GM19043 (cell line): ENCODE results near the gene SH3PXD2B.
"Not testable (repeated sequence)": the region's sequence is repeated elsewhere in the genome, so short reads cannot be mapped to it uniquely, and the experiment has no call there.

Source experiments
- ATAC-seq: cut with Tn5 transposase; IDR thresholded peaks from one replicate; pipeline ENCODE4 v1.9.1; 2021; ENCODE audit warnings: low read depth; ENCODE audit not compliant: unreplicated experiment

Gene SH3PXD2B

DNA sequence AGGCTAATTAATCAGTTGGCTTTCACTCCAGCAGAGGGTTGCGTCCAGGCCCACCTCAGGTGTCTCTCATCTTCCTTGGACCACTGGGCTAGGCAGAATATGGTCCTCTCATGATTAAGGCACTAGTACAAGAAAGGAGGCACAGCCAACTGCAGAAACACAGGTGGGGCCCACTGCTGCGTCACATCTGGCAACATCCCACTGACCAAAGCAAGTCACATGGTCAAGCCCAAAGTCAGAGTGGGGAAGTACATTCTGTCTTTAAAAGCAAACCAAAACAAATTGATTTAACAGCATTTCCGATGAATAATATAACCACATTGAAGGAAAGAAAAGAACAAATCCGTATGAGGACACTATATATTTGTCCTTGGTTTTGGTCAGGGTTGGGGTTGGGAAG, 142.7 kb downstream of the SH3PXD2B start:
- ATAC-seq, result no peak

DNA sequence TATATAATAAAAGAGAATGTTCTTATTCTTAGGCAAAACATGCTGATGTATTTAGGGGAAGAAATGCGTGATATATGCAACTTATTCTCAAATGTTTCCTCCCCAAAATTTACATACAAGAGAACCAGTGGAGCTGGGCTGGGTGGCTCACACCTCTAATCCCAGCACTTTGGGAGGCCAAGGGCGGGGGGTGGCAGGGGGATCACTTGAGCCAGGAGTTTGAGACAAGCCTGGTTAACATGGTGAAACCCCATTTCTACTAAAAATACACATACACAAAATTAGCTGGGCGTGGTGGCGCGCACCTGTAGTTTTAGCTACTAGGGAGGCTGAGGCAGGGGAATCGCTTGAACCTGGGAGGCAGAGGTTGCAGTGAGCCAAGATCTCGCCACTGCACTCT, 143.3 kb downstream of the SH3PXD2B start:
- no peak for ATAC-seq

DNA sequence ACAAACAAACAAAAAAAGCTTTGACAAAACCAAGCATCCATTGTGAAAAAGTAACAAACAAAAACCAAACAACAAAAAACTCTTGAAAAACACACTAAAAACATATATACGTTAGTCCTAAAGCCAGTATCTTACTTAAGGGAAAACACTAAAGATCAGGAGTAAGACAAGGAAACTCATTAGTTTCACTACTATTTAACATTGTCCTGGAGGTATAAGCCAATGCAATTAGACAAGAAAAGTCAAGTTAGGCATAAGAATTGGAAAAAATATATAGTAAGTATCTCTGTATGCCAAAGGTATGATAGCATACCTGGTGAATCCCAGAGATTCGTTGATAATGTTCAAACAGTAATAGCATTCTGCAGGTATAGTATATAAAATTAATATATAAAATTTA, 148.9 kb downstream of the SH3PXD2B start:
- ATAC-seq, result no peak

DNA sequence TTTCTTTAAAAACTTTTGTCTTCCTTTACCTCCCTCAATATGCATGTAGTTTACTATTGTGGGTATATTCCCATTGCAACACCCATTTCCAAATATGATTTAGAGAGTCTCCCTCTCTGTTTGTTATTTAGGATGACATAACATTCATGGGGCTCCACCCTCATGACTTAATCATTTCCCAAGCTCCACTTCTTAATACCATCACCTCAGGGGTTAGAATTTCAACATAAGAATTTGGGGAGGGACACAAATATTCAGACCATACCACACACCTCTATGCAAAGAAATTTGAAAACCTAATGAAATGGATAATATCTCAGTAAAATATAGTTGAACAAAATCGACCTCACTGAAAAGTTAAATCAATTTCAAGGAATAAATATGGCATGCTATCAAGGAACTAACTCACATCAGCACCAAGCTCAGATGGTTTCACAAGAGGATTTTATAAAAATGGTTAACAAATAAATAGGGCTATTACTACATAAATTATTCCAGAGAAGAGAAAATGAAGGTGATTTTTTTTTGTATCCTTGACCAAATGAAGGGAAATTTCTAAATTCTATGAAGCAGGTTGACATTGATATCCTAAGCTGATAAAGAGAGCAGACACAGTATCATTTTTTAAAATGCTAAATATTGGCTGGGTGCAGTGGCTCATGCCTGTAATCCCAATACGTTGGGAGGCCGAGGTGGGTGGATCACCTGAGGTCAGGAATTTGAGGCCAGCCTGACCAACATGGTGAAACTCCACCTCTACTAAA, 150.6 kb downstream of the SH3PXD2B start:
- ATAC-seq, result no peak

DNA sequence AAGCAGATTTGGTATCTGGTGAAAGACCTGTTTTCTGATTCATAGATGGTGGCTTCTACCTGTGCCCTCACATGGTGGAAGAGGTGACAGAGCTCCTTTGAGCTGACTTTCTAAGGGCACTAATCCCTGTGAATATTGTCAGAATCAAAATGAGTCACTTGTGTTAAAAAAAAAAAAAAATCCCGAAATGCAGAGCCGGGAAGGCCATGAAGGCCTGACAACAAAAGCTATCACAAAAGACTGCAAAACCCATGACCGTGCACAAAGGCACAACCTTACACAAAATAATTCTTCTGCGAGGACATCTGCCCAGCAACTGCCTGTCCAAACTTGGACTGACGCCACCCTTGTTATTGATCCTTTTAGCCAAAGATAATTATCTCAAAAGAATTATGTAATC, 151.2 kb downstream of the SH3PXD2B start:
- no peak for ATAC-seq

DNA sequence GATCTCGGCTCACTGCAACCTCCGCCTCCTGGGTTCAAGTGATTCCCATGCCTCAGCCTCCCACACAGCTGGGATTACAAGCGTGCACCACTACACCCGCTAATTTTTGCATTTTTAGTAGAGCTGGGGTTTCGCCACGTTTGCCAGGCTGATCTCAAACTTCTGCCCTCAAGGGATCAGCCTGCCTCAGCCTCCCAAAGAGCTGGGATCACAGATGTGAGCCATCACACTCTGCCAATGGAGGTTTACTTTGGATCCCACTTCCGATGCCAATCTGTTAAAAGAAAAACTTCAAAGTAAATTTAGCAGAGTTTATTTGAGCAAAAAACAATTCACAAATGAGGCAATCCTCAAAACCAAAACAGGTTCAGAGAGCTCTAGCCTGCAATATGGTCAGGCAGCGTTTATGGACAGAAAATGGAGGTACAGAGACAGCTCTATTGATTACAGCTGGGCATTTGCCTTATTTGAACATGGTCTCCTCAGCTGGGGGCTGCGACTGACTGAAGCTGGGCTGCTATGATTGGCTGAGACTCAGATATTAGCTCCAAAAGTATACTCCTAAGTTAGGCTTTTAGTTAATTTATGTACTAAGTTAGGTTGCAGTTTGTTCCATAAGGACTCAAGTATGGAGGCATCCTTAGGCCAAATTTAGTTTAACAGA, 152.1 kb downstream of the SH3PXD2B start:
- ATAC-seq, result no peak

DNA sequence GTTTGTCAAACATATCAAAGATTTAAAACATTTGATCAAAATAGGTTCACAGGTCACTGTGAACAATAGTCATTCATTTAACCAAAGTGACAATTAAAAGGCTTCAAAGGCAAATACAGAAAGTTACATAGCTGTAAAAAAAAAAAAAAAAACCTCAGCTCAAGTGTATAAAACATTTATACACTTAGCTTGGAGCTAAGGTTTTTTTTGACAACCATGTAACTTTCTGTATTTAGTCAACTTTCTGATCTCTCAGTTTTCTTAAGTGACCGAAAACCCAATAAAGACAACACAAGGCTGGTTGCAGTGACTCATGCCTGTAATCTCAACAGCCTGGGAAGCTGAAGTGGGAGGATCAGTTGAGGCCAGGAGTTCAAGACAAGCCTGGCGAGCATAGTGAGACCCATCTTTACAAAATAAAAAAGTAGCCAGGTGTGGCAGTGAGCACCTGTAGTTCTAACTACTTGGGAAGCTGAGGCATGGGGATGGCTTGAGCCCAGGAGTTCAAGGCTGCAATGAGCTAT, 154.3 kb downstream of the SH3PXD2B start:
- no peak for ATAC-seq

DNA sequence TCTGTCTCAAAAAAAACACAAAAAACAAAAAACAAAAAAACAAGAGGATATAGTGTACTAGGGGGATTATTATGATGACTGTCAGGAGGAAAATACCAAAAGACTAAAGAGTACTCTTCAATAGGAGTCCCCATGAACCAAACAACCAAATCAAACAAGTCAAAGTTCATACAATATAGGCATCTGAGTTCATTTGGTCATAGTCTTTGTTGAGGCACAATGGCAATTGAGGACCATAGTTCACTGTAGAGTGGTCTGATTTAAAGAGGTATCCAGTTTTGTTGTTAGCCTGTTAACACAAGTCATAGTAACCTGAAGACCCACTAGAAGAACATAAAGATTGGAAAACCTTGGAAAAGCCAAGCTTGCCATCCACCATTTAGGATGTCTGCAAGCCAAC, 159.5 kb downstream of the SH3PXD2B start:
- no peak for ATAC-seq

DNA sequence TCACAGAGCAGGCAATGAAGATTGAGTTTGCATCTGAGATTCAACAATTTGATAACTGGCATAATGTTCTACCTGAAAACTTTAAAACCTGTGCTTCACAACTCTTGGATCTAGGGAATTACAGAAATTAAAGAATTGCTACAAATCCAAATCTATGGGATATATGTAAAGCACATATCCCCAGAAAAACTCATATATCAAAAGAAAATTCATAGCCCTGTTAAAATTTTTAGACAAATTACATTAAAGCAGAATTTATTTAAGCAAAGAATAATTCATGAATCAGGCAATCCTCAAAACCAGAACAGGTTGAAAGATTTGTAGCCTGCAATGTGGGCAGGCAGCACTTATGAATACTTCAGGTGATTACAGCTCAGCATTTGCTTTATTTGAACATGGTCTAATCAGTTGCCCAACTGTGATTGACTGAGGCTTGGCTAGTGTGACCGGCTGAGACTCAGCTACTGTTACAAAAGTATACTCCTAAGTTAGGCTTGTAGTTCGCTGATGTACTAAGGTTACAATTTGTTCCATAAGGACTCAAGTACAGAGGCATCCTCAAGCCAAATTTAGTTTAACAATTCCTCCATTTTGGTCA, 160.5 kb downstream of the SH3PXD2B start:
- no peak for ATAC-seq

DNA sequence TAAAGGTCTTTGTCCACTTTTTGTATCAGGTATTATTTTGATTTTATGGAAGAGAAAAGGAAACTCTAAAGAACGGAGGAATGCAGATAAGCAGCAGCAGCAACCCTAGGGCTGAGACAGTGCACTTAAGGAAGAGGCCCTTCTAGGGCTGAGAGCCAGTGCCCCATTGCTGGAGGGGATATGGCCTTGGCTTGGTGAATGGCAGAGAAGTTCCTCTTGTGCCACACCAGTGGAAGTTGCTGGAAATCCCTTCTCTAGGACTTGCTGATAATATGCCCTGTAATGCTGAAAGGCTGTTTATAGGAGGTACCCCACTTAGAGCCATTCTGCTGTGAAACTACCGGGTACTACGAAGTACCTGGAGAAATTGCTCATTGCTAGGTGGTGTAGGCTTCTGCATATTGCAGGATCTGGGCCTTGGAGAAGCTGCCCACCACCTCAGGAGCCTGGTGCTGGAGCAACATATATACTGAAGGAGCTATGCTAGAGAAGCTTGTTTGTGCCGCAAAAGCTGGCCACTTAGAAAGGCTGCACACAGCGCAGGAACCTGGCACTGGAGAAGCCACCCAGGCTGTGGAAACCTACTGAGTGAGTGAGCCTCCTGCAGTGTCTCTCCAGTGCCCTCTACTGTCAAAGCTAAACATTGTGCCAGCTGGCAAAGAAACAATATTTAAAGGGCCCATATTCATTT, 161.1 kb downstream of the SH3PXD2B start:
- peak; percentile 77 for ATAC-seq

DNA sequence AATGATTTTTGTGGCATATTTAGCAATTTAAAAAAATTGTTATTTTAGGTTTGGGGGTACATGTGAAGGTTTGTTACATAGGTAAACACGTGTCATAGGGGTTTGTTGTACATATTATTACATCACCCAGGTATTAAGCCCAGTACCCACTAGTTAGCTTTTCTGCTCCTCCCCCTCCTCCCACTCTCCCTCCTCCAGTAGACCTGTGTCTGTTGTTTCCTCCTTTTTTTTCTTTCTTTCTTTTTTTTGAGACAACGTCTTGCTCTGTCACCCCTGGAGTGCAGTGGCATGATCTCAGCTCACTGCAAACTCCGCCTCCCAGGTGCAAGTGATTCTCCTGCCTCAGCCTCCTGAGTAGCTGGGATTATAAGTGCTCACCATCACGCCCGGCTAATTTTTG, 162.5 kb downstream of the SH3PXD2B start:
- ATAC-seq, result not testable (repeated sequence)

DNA sequence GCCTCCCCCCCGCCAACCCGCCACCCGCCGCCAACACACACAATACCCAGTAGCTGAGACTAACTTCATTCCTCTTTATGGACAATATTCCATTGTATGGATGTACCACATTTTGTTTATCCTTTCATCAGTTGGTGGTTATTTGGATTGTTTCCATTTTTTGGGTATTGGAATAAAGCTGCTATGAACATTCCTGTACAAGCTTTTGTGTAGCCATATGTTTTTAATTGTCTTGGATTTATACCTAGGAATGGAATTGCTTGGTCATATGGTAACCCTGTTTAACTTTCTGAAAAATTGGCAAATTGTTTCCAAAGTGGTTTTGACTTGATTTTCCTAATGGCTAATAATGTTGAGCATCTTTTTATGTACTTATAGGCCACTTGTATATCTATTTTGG, 165.9 kb downstream of the SH3PXD2B start:
- no peak for ATAC-seq

DNA sequence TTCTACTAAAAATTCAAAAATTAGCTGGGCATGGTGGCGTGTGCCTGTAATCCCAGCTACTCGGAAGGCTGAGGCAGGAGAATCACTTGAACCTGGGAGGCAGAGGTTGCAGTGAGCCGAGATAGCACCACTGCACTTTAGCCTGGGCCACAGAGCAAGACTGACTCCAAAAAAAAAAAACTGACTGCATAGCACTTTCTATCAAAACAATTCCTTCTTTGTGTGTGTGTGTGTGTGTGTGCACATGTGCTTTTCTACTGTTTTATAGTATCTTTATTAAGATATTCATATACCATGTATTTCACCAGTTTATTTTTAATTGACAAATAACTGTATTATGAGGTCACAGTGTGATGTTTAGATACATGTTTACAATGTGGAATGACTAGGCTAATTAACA, 167.2 kb downstream of the SH3PXD2B start:
- ATAC-seq, result not testable (repeated sequence)

DNA sequence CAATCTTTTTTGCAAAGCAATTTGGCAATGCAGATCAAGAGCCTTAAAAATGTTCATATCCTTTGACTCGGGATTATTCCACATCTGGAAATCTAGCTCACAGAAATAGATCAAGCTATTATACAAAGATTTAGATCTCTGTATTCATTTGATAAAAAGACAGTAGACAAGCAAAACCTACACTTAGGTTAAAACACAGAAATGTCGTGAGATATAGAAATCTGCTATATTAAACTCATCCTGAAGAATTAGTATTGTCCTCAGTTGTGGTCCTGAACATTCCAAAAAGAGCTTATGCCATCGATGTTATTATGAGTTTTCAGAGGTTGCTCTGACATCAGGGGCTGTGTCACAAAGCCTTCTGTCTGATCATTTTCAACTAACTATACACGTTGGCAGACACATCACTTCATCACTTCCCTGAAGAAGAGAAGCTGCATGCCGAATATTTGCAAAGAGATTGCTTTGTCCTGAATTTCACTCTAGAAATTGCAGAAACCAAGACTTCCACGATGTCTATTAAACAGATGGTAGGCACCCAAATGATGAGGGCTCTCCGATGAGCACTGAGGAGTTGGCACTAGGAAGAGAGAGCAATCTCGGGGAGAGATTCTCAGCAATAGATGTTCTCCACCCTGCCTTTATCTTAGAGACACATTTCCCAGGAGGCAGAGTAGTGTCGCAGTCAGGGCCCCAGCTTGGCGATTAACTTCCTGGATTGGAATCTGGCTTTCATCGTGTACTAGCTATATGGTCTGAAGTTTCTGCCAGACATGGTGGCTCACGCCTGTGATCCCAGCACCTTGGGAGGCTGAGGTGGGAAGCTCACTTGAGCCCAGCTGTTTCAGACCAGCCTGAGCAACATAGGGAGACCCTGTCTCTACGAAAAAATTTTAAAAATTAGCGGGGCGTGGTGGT, 168.8 kb downstream of the SH3PXD2B start:
- ATAC-seq, result no peak

DNA sequence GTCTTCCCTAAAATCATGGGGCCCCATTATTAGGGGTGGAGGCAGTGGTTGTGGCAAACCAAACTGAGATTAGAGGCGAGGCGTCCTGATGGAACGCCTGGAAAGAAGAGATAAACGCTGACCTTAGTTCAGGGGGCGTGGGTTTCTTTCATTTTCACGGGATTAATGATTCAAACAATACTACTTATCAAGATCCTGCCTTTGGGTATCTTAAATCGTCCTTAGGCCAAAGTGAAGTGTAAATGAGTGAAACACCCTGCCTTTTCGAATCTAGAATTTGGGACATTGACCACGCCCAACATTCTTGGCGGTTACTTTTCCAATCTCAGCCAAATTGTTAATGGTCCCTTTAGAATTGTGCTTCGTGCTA, 169.7 kb downstream of the SH3PXD2B start:
- no peak for ATAC-seq

DNA sequence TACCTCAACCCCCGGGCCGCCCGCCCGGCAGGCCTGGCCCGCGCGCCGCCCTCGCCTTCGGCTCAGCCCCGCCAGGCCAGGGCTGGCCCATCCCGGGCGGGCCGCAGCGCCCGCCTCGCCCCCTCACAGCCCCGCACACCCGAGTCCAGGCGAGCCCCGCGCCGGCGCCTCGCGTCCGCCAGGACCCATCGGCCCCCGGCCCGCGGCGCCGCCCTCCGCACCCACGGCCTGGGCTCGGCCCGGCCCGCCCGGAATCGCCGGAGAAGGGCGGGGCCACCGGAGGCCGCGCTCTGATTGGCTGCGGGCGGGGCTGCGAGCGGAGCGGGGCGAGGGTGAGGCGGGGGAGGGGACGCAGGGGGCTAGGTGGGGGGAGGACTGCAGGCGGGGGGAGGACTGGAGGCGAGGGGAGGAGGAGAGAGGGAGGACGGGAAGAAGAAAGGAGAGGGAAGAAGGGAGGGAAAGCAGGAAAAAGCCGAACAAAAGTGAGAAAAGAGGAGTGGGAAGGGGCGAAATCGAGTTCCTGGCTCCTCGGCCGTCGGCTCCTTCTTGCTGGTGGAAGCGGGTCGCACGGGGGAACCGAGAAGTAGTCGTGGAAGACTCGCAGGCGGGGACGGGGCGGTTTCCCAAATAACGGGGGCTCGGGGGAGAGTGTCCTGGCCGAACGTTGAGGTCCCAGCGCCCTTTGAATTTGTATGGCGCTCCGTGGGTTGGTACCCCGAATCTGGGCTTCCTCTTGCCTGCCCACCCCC, 170.3 kb downstream of the SH3PXD2B start:
- peak; percentile 77 for ATAC-seq

DNA sequence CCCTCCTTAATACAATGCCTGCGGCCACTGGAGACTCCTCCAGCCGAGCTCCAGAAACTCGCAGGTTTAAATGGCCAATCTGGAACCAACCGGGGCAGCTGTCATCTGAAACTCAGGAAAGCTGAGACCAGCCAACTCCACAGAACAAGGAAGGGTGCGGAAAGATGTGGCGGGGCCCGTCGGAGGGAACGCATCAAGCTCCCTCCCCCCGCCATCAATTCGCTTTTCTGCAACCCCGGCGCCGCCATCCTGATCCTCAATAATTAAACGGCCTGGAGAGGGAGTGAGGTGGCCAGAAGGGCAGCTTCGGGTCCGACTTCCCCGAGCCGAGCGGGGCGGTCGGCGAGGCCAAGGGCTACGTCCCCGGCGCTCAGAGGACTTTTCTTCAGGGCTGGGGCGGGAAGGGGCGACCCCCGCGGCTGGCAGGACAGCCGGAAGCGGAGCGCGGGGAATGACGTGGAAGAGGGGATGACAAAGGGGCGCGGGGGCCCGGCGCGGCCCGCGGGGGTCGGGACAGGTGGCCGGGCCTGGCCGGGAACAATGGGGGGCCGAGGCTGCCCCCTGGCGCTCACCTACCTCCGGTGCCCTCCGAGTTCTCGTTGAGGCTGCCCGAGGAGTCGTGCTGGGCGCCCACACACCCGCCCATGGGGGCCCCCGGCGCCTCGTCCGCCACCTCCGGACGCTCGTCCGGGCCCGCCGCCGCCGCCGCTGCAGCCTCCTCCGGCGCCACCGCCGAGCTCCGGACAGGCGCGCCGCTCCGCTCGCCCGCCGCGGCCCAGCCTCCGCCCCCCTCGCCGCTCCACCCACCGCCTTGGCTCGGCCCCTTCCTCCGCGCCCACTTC, 171.1 kb downstream of the SH3PXD2B start, which contains the start of gene UBTD2:
Gene UBTD2 (minus strand): TSS at position 745 of the 842 bp plus-strand sequence. CDS start 99 bp downstream, at position 646.
- ATAC-seq, result peak; percentile 79

DNA sequence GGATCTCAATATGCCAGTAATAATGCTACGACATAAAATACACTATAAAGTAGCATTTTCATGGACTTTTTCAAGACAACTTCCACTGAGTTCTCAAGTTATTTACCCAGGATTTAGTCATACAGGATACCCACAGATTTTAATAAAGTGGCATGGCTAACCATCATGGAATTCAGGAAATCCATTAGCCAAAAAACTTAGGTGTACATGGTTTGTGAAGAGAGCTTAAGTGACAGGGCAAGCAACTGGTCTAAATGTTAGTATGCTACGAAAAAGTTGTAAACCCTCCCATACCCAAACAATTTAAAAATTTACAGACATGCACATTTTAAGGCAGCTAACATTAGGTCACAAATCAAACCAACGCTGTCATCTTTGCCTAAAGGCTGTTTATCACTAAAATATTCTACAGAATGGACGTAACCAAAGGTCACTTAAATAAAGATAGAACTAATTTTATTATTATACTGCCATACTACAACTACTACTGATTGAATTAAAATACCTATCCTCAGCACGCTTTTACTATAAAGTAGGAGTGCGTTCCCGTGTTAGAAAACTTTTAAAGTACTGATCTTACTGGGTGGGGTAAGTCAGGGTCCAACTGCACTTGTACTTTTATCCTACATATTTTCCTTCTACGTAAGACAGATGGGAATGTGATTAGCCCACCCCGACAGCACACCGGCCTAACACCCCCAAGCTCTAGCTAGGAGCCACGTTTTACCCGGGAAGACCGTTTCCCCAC, 171.9 kb downstream of the SH3PXD2B start:
- no peak for ATAC-seq
